Activated T-cell treated with anti-CD3 and anti-CD28 coated beads for 48 hours (primary cell): ENCODE data around the gene EEPD1.

Source experiments
- DNase-seq: peaks from one replicate; pipeline ENCODE4 v3.0.0-alpha.2; 2020; ENCODE audit warnings: low read depth

The EEPD1 gene

GRCh38 chr7:36338256-36338655 is 185.2 kb downstream of the EEPD1 start:
- DNase-seq = no peak

DNA sequence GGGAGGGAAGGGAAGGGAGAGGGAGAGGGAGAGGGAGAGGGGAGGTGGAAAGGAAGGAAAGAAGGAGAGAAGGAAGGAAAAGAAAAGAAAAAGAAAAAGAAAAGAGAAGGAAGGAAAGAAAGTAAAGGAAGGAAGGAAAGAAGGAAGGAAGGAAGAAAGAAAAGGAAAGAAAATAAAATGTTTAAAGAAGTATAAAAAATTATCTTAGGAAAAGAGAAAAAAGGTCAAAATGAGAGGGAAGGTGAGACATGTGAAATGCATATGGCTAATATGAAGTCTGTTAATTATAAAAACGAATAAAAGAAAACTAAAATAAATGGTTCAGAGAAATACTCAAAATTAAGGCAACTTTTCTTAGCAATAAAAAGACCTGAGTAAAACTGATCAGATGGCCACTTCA is 190.5 kb downstream of the EEPD1 start:
- no peak for DNase-seq

- DNase-seq = no peak
Observed at GRCh38 chr7:36344622-36345021, 191.6 kb downstream of the EEPD1 start.

DNA sequence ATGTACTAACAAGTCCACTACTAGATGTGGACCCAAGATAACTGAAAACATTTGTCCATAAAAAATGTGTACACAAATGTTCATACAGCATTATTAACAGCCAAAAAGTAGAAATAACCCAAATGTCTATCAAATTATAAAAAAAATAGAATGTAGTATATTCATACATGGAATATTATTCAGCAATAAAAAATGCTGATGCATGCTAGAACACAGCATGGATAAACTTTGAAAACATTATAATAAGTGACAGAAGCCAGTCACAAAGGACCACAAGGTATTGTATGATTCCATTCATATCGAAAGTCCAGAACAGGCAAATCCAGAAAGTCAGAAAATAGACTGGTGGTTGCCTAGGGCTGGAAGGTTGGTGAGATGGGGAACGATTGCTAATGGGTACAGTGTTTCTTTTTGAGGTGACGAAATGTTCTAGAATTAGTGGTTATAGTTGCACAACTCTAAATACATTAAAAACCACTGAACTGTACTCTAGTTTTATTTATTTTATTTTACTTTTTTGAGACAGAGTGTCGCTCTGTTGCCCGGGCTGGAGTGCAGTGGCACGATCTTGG is 193.3 kb downstream of the EEPD1 start:
- no peak for DNase-seq

DNA sequence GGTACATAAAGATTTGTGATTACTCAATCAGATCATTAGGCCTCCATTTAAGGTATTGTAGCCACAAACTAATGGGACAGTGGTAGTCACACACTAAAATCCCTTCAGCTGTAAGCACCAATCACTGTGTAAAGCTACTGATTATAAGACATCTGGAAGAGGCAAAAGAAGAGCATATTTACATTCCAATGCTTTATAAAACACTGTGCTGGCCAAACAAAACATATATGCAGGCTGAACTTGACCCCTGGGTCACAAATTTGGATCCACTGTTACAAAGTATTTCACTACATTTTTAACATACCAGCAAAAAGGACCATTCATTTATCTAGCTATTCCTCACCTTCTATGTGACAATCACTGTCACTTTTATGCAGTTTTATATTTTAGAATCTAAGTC is 195.2 kb downstream of the EEPD1 start:
- no peak for DNase-seq

DNA sequence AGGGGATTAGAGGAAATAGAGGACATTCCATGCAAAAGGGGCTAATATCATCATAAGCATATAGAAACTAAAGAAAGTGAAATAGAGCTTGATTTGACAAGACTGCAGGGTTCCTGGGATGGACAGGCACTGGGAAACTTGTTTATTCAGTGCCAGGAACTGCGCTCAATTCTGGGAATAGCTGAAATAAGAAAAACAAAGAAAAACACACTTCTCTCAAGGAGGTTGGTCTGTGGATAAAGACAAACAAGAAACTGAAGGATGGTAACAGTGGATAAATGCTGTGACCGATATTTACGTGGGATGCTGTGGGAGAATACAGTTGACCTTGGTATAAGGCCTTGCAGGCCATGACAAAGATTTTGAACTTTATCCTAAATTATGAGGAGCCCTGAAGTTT is 195.7 kb downstream of the EEPD1 start:
- DNase-seq = no peak

DNA sequence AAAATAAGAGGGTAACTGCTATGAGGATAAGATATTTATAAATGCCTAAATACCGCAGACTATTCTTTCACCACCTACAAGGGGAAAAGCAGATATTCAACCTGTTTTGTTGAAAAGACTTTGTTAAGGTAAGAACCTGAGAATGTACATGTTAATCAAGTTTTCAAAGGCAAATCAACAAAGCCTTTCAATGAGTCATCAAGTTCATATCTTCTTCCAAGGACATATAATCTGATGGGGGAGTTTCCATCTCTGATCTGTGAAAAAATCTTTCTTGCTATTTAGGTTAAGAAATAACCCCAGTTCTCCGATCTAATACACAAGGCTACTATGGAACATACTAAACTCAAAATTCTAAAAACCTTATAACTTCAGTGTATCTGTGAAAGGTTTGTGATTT is 196.6 kb downstream of the EEPD1 start:
- no peak for DNase-seq
